PC-9 (cell line): ENCODE data around the gene GDF10. TPM values are rescaled to one million over a fixed set of nuclear protein-coding genes. Genes with fewer than 3 reads are reported as not detected.

Source experiments
- BruUV-seq: library from RNA; stranded (reverse); fragments of 400-500 nt; replicated peaks from 2 replicates; lab custom pipeline; 2021; lab: Mats Ljungman, UMichigan
- CTCF ChIA-PET: fragments of 300-600 bp; sonication (Branson Sonifier 250); formaldehyde crosslinking; loops from one replicate; lab custom pipeline; 2022; ENCODE audit warnings: antibody characterized with exemption; lab: Charles Lee
- POLR2A ChIA-PET: fragments of 300-600 bp; sonication (Branson Sonifier 250); formaldehyde crosslinking; loops from one replicate; lab custom pipeline; 2022; ENCODE audit warnings: antibody characterized with exemption; ENCODE audit not compliant: unreplicated experiment; lab: Charles Lee
- DNase-seq, 2 experiments: peaks; one replicate each; pipeline versions ENCODE4 v3.0.0 to v3.0.0-alpha.2; 2015 to 2022; ENCODE audit warnings: mixed read lengths in 1 of 2
- H2AFZ ChIP-seq: fragments of 200-600 bp; sonication (generic); 2 replicates; pipeline ENCODE4 v1.8.1; 2017; ENCODE audit warnings: antibody characterized with exemption
- H3F3A ChIP-seq: fragments of 200-600 bp; sonication (generic); 2 replicates; pipeline ENCODE4 v1.8.1; 2017; ENCODE audit warnings: antibody characterized with exemption, mild to moderate bottlenecking, low read depth; ENCODE audit not compliant: insufficient read depth
- H3K27ac ChIP-seq: fragments of 200-600 bp; sonication (generic); 2 replicates; pipeline ENCODE4 v1.6.1; 2016; ENCODE audit warnings: mixed run types
- H3K27me3 ChIP-seq: fragments of 200-600 bp; sonication (generic); 2 replicates; pipeline ENCODE4 v1.6.1; 2016; ENCODE audit warnings: low read depth, mixed run types; ENCODE audit not compliant: insufficient read depth
- H3K36me3 ChIP-seq: fragments of 200-600 bp; sonication (generic); 2 replicates; pipeline ENCODE4 v1.6.1; 2016; ENCODE audit warnings: low read depth, mixed run types
- H3K4me1 ChIP-seq: fragments of 200-600 bp; sonication (generic); replicated peaks from 2 replicates; pipeline ENCODE4 v1.6.1; 2016; ENCODE audit warnings: mixed run types; ENCODE audit not compliant: insufficient read depth
- H3K4me2 ChIP-seq: fragments of 200-600 bp; sonication (generic); 2 replicates; pipeline ENCODE4 v1.6.1; 2017; ENCODE audit warnings: mixed run types
- H3K4me3 ChIP-seq: fragments of 200-600 bp; sonication (generic); 2 replicates; pipeline ENCODE4 v1.6.1; 2016; ENCODE audit warnings: mixed run types
- H3K79me2 ChIP-seq: fragments of 200-600 bp; sonication (generic); 2 replicates; pipeline ENCODE4 v1.6.1; 2017; ENCODE audit warnings: low read depth, mixed run types
- H3K9me2 ChIP-seq: fragments of 200-600 bp; sonication (generic); 2 replicates; pipeline ENCODE4 v1.8.1; 2017; ENCODE audit warnings: mild to moderate bottlenecking; ENCODE audit not compliant: insufficient read depth
- H3K9me3 ChIP-seq: fragments of 200-600 bp; sonication (generic); 2 replicates; pipeline ENCODE4 v1.8.1; 2016; ENCODE audit warnings: low read depth; ENCODE audit not compliant: insufficient read depth
- H4K20me1 ChIP-seq: fragments of 200-600 bp; sonication (generic); 2 replicates; pipeline ENCODE4 v1.8.1; 2017; ENCODE audit not compliant: insufficient read depth
- CTCF ChIP-seq: fragments of 200-600 bp; sonication (generic); conservative IDR thresholded peaks from 2 replicates; pipeline ENCODE4 v1.6.1; 2017; ENCODE audit warnings: mixed run types, antibody characterized with exemption, mild to moderate bottlenecking, moderate library complexity
- EZH2 ChIP-seq: fragments of 200-600 bp; sonication (generic); IDR thresholded peaks from 2 replicates; pipeline ENCODE4 v1.8.0; 2017; ENCODE audit warnings: antibody characterized with exemption, low read depth
- intact Hi-C: fragments of 100-400 bp; cut with micrococcal nuclease; formaldehyde crosslinking; loops from one replicate; pipeline ENCODE4 v1.10.0; 2022; ENCODE audit not compliant: unreplicated experiment
- total RNA-seq: library from RNA; stranded (reverse); gene quantifications from 2 replicates; pipeline ENCODE4 v1.2.3, GENCODE V29; 2021

The GDF10 gene
- total RNA-seq, 1 experiment from 2014 or later, result not detected

GRCh38 chr10:47279276-47279675 lies 20.7 kb upstream of the GDF10 start:
- no peaks in the 10 kb centered on the region for H3F3A ChIP-seq
- H3K36me3 ChIP-seq, result no peaks in the 10 kb centered on the region
- H3K4me1 ChIP-seq, result no peaks in the 10 kb centered on the region
- H3K9me3 ChIP-seq, result no peaks in the 10 kb centered on the region
- ChIA-PET CTCF (no interaction called here), POLR2A (no interaction called here)
- TF ChIP-seq CTCF (no peak), EZH2 (no peak)
- DNase-seq, result no peak
- no TSS peak for BruUV-seq
- H3K27ac ChIP-seq, result no peak overlapping the region
- intact Hi-C loops, result no loop called here
- no peaks in the 10 kb centered on the region for H3K79me2 ChIP-seq
- no peak overlapping the region for H3K4me2 ChIP-seq
- H2AFZ ChIP-seq, result no peak overlapping the region
- H3K9me2 ChIP-seq, result no peaks in the 10 kb centered on the region
- H3K4me3 ChIP-seq, result no peak overlapping the region
- no peaks in the 10 kb centered on the region for H4K20me1 ChIP-seq
- no peaks in the 10 kb centered on the region; the same call in 1 of the 2 replicates for H3K27me3 ChIP-seq

- ChIA-PET POLR2A (no interaction called here), CTCF (interaction anchor here (0.5 kb wide), 1 partner anchor 38 kb away, joined by 8 read pairs; no protein-coding TSS in a partner anchor)
- no peak for TF ChIP-seq CTCF
- TF ChIP-seq EZH2, result no peak
- Histone ChIP-seq H3K9me2 (no peaks in the 10 kb centered on the region), H3K4me2 (no peak overlapping the region), H3K4me1 (no peaks in the 10 kb centered on the region), H4K20me1 (no peaks in the 10 kb centered on the region), H3K9me3 (no peaks in the 10 kb centered on the region), H3K27me3 (peaks cover 10% of the 10 kb centered on the region), H3F3A (no peaks in the 10 kb centered on the region), H2AFZ (no peak overlapping the region), H3K36me3 (no peaks in the 10 kb centered on the region), H3K79me2 (no peaks in the 10 kb centered on the region), H3K27ac (no peak overlapping the region), H3K4me3 (no peak overlapping the region)
- no peak for DNase-seq
- intact Hi-C loops, result no loop called here
- no TSS peak for BruUV-seq
Observed at GRCh38 chr10:47282005-47282656, 17.9 kb upstream of the GDF10 start.

GRCh38 chr10:47282657-47283018 lies 17.4 kb upstream of the GDF10 start:
- no peaks in the 10 kb centered on the region for H3K9me2 ChIP-seq
- POLR2A ChIA-PET, result no interaction called here
- intact Hi-C loops, result no loop called here
- CTCF ChIA-PET, result interaction anchor here (0.5 kb wide), 1 partner anchor 38 kb away, joined by 8 read pairs; no protein-coding TSS in a partner anchor
- no peaks in the 10 kb centered on the region for H3K79me2 ChIP-seq
- TF ChIP-seq CTCF, result no peak
- no peak for TF ChIP-seq EZH2
- peaks cover 11% of the 10 kb centered on the region for H3K27me3 ChIP-seq
- no peaks in the 10 kb centered on the region for H3K9me3 ChIP-seq
- no peak overlapping the region for H3K4me3 ChIP-seq
- no peak overlapping the region for H2AFZ ChIP-seq
- DNase-seq, result no peak
- H3K27ac ChIP-seq, result no peak overlapping the region
- H3K4me2 ChIP-seq, result no peak overlapping the region
- no peaks in the 10 kb centered on the region for H3F3A ChIP-seq
- H4K20me1 ChIP-seq, result no peaks in the 10 kb centered on the region
- no peaks in the 10 kb centered on the region for H3K4me1 ChIP-seq
- no TSS peak for BruUV-seq
- no peaks in the 10 kb centered on the region for H3K36me3 ChIP-seq
